ENCODE data around the gene PIK3R5. TPM values are rescaled to one million over a fixed set of nuclear protein-coding genes. Genes with fewer than 3 reads are reported as not detected.

The PIK3R5 gene
- total and polyA plus RNA-seq, 3 donors from 2014 or later, result 6.1 to 14.0 (median 7.4) TPM

DNA sequence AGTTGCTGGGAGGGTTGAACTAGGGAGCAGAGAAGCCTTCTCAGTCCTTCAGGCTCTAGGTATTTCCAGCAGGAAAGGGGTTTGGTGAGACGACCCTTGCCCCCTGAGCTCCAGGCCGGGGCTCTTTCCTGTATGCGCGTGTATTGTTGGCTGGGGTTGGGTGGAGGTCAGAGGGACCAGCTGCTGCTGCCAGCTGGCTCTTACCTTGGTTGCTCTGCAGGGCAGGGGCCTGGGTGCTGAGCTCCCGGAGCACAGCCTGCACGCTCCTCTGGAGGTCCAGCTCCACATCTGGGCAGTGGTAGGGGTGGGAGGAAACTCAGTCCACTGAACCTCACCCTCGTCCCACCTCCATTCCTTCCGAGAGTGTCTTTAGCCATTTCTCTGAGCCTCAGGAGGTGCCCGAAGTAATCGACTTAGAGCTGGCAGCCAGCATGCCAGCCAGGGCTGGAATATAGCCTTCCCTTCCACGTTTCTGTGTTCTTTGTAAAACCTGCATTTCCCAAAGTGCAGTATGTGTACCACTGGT is 126.0 kb downstream of the PIK3R5 start:
- intact Hi-C loops (cut with DNase I; ENCODE audit: low total_unique reads), result no loop called here
- H3K9me3 ChIP-seq, result no peaks in the 10 kb centered on the region
- no peak overlapping the region for H3K27ac ChIP-seq
- no peak overlapping the region for H3K4me3 ChIP-seq
- H3K4me1 ChIP-seq, result no peaks in the 10 kb centered on the region
- TF ChIP-seq POLR2A (IDR thresholded peaks at IDR 0.05), result no peak
- TF ChIP-seq, protein P1, sequence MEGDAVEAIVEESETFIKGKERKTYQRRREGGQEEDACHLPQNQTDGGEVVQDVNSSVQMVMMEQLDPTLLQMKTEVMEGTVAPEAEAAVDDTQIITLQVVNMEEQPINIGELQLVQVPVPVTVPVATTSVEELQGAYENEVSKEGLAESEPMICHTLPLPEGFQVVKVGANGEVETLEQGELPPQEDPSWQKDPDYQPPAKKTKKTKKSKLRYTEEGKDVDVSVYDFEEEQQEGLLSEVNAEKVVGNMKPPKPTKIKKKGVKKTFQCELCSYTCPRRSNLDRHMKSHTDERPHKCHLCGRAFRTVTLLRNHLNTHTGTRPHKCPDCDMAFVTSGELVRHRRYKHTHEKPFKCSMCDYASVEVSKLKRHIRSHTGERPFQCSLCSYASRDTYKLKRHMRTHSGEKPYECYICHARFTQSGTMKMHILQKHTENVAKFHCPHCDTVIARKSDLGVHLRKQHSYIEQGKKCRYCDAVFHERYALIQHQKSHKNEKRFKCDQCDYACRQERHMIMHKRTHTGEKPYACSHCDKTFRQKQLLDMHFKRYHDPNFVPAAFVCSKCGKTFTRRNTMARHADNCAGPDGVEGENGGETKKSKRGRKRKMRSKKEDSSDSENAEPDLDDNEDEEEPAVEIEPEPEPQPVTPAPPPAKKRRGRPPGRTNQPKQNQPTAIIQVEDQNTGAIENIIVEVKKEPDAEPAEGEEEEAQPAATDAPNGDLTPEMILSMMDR (IDR thresholded peaks at IDR 0.05), result no peak
- DNase-seq, result no peak
- no peaks in the 10 kb centered on the region for H3K27me3 ChIP-seq
- no peaks in the 10 kb centered on the region for H3K36me3 ChIP-seq (ENCODE audit: low read depth, missing control alignments)
- WGBS, 2 donors, result 71 to 73% methylated on average over 10 to 11 of the region's 11 CpGs

DNA sequence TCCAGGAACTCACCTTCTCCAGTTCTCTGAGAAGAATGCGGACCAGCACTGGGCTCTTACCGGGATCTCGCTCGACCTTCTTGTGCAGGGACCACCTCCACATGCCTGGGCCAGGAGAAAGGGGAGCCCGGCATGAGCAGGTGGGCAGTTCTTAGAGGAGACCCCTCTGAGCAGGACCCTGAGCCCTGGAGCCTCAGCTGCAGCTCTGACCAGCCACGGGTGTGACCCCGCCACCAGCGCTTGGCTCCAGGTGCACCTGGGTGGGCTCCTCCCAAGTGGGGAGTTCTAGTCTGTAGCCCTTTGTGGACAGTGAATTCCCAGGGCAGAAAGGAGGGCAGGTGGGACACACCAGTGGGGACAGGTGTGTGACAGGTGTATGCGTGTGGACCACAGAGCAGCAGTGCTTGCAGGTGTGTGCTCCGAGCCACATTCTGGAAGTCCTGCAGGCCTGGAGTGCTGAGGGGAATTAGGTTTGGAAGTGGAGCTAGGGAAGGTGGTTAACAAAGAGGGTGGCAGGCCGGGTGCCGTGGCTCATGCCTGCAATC is 126.9 kb downstream of the PIK3R5 start:
- Histone ChIP-seq H3K9me3 (no peaks in the 10 kb centered on the region), H3K4me1 (no peaks in the 10 kb centered on the region), H3K4me3 (no peak overlapping the region), H3K36me3 (ENCODE audit: low read depth, missing control alignments) (no peaks in the 10 kb centered on the region), H3K27ac (no peak overlapping the region), H3K27me3 (no peaks in the 10 kb centered on the region)
- WGBS, 2 donors, result 92 to 96% methylated on average over 8 to 12 of the region's 12 CpGs
- TF ChIP-seq, protein P1 (IDR thresholded peaks at IDR 0.05), result no peak
- TF ChIP-seq POLR2A (IDR thresholded peaks at IDR 0.05), result no peak
- no peak for DNase-seq
- intact Hi-C loops (cut with DNase I; ENCODE audit: low total_unique reads), result no loop called here

DNA sequence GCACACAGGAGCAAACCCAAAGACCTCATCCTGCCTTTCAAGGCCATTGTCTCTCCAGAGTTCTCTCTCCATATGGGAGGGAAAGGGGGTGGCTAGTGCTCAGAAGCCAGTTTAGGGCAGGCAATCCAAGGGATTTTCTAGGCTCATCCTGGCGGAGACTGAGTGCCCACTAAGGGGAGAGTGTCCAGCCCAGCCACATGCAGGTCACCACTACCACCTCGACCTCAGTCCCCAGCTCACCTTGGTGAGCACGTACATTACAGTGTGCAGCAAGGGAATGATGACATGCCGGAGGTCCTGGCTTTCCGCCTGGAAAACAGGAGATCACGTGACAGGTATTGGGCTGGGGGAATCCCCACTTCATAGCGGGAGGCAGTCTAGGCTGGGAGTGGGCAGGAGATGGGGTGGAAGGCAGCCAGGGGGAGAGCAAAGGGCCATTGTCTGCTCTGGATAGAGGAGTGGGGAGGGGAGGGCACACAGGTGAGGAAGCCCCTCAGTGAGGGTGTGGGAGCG is 127.9 kb downstream of the PIK3R5 start:
- Histone ChIP-seq H3K9me3 (no peaks in the 10 kb centered on the region), H3K4me3 (no peak overlapping the region), H3K36me3 (ENCODE audit: low read depth, missing control alignments) (no peaks in the 10 kb centered on the region), H3K27ac (no peak overlapping the region), H3K4me1 (no peaks in the 10 kb centered on the region), H3K27me3 (no peaks in the 10 kb centered on the region)
- TF ChIP-seq, protein P1 (IDR thresholded peaks at IDR 0.05), result no peak
- no peak for TF ChIP-seq POLR2A (IDR thresholded peaks at IDR 0.05)
- 34 to 51% methylated on average over 6 to 8 of the region's 8 CpGs for WGBS, 2 donors
- no peak for DNase-seq
- intact Hi-C loops (cut with DNase I; ENCODE audit: low total_unique reads), result no loop called here

DNA sequence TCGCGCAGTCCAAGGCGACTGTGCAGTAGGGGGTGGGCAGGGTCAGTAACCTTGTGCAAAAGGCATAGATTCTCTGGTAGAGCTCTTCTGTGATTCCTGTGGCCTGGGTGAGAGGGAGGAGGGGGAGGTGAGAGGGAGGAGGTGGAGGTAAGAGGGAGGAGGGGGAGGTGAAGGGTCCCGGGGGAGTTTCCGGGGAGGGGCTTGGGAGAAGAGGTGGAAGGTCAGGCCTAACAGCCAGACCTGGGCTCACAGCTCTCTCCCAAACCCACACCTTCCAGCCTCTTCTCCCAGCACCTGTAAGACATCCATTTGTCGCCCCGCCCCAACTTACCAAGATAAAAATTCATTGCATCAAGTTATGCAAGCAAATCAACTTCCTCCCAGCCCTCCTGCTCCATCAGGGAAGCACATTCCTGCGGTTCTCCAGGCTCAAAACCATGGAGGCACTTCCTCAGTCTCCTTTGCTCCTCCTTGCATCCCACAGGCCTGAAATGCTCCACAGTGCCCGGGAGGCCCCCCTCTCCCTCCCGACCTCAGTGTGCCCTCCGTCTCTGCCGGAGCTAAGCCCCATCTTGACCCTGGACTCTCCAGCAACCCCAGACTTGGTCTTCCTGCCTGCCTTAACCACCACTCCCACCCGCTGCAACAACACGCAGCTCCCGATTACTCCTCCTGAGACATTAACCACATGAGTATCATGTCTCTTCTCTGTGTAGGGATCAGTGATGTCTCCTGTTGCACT is 128.5 kb downstream of the PIK3R5 start:
- no peak overlapping the region for H3K27ac ChIP-seq
- TF ChIP-seq POLR2A (IDR thresholded peaks at IDR 0.05), result no peak
- TF ChIP-seq, protein P1 (IDR thresholded peaks at IDR 0.05), result no peak
- DNase-seq, result no peak
- H3K4me3 ChIP-seq, result no peak overlapping the region
- H3K36me3 ChIP-seq (ENCODE audit: low read depth, missing control alignments), result no peaks in the 10 kb centered on the region
- H3K9me3 ChIP-seq, result no peaks in the 10 kb centered on the region
- 50 to 64% methylated on average over 15 of the region's 15 CpGs for WGBS, 2 donors
- no peaks in the 10 kb centered on the region for H3K4me1 ChIP-seq
- intact Hi-C loops (cut with DNase I; ENCODE audit: low total_unique reads), result no loop called here
- no peaks in the 10 kb centered on the region for H3K27me3 ChIP-seq
